WTC11 (cell line): Measurements from ENCODE around the gene RNF224. TPM values are rescaled to one million over a fixed set of nuclear protein-coding genes. Genes with fewer than 3 reads are reported as not detected.

Experiments
- ATAC-seq: fragments of 200-7000 bp; cut with Tn5 transposase; 2 replicates; pipeline ENCODE4 v1.10.0; 2021; ENCODE audit warnings: mild to moderate bottlenecking, moderate library complexity
- CTCF ChIA-PET: fragments of 300-600 bp; sonication (Branson Sonifier 250); formaldehyde crosslinking; loops from one replicate; lab custom pipeline; 2021; ENCODE audit warnings: antibody characterized with exemption; lab: Charles Lee
- POLR2A ChIA-PET: fragments of 350-600 bp; sonication (Branson Sonifier 250); formaldehyde crosslinking; loops from one replicate; lab custom pipeline; 2021; ENCODE audit warnings: antibody characterized with exemption; lab: Charles Lee
- DNase-seq: peaks from one replicate; pipeline ENCODE4 v3.0.0; 2021; ENCODE audit warnings: low spot score
- H3K27ac Mint-ChIP-seq: 2 replicates; pipeline ENCODE4 v1.8.0; 2021; ENCODE audit warnings: mixed read lengths
- H3K27me3 Mint-ChIP-seq: 2 replicates; pipeline ENCODE4 v1.8.0; 2021; ENCODE audit warnings: low read depth, mild to moderate bottlenecking, moderate library complexity, mixed read lengths
- H3K36me3 Mint-ChIP-seq: 2 replicates; pipeline ENCODE4 v1.8.0; 2021; ENCODE audit warnings: mixed read lengths
- H3K4me1 Mint-ChIP-seq: 2 replicates; pipeline ENCODE4 v1.8.0; 2022; ENCODE audit warnings: mixed read lengths
- H3K4me3 Mint-ChIP-seq: 2 replicates; pipeline ENCODE4 v1.8.0; 2021; ENCODE audit warnings: mild to moderate bottlenecking, moderate library complexity, mixed read lengths
- H3K9me3 Mint-ChIP-seq: 2 replicates; pipeline ENCODE4 v1.8.0; 2021; ENCODE audit warnings: mixed read lengths
- CBFB ChIP-seq: sonication (generic); formaldehyde crosslinking; IDR thresholded peaks from 2 replicates; pipeline ENCODE4 v1.8.1; 2022; ENCODE audit warnings: mild to moderate bottlenecking, low read depth, missing genetic modification reagents
- ETV6 ChIP-seq: sonication (generic); formaldehyde crosslinking; IDR thresholded peaks from 2 replicates; pipeline ENCODE4 v1.8.1; 2022; ENCODE audit warnings: mild to moderate bottlenecking, missing genetic modification reagents
- FOXP1 ChIP-seq: sonication (generic); formaldehyde crosslinking; IDR thresholded peaks from 2 replicates; pipeline ENCODE4 v1.8.0; 2022; ENCODE audit warnings: missing genetic modification reagents, mild to moderate bottlenecking, moderate library complexity, borderline replicate concordance
- GABPB1 ChIP-seq: sonication (generic); formaldehyde crosslinking; IDR thresholded peaks from 2 replicates; pipeline ENCODE4 v1.8.1; 2023; ENCODE audit warnings: mild to moderate bottlenecking, missing genetic modification reagents
- GTF2I ChIP-seq: fragments of 250-450 bp; sonication (Bioruptor Pico); conservative IDR thresholded peaks from 2 replicates; pipeline ENCODE4 v1.4.0; 2021; ENCODE audit warnings: mild to moderate bottlenecking
- JUN ChIP-seq: sonication (generic); formaldehyde crosslinking; IDR thresholded peaks from 2 replicates; pipeline ENCODE4 v1.8.0; 2023; ENCODE audit warnings: mild to moderate bottlenecking, missing genetic modification reagents
- OVOL2 ChIP-seq: fragments of 250-450 bp; sonication (Bioruptor Pico); IDR thresholded peaks from 2 replicates; pipeline ENCODE4 v1.9.0; 2021; ENCODE audit warnings: mild to moderate bottlenecking, borderline replicate concordance
- PRRX2 ChIP-seq: fragments of 250-450 bp; sonication (Bioruptor Pico); IDR thresholded peaks from 2 replicates; pipeline ENCODE4 v1.8.0; 2021; ENCODE audit warnings: mild to moderate bottlenecking
- RELA ChIP-seq: sonication (generic); formaldehyde crosslinking; IDR thresholded peaks from 2 replicates; pipeline ENCODE4 v1.8.1; 2022; ENCODE audit warnings: missing genetic modification reagents, mild to moderate bottlenecking, borderline replicate concordance
- SP1 ChIP-seq: sonication (generic); formaldehyde crosslinking; conservative IDR thresholded peaks from 2 replicates; pipeline ENCODE4 v1.8.1; 2022; ENCODE audit warnings: missing genetic modification reagents
- ZNF263 ChIP-seq: sonication (generic); formaldehyde crosslinking; IDR thresholded peaks from 2 replicates; pipeline ENCODE4 v1.8.1; 2022; ENCODE audit warnings: low read depth, mild to moderate bottlenecking, moderate library complexity, missing genetic modification reagents
- ZNF423 ChIP-seq: fragments of 250-450 bp; sonication (Bioruptor Pico); IDR thresholded peaks from 2 replicates; pipeline ENCODE4 v2.1.2; 2022; ENCODE audit warnings: mild to moderate bottlenecking, moderate library complexity
- total RNA-seq: library from RNA; stranded (reverse); gene quantifications from 3 replicates; pipeline ENCODE4 v1.2.3, GENCODE V29; 2021
- TF ChIP-seq, protein P1 (sequence below): fragments of 250-450 bp; sonication (Bioruptor Pico); IDR thresholded peaks from 2 replicates; pipeline ENCODE4 v2.1.2; 2022; ENCODE audit warnings: mild to moderate bottlenecking, moderate library complexity
- TF ChIP-seq, protein P2 (sequence below): sonication (generic); formaldehyde crosslinking; IDR thresholded peaks from 2 replicates; pipeline ENCODE4 v1.8.0; 2022; ENCODE audit warnings: mild to moderate bottlenecking, missing genetic modification reagents
- TF ChIP-seq, protein P3 (sequence below): sonication (generic); formaldehyde crosslinking; IDR thresholded peaks from 2 replicates; pipeline ENCODE4 v1.8.1; 2023; ENCODE audit warnings: mild to moderate bottlenecking, moderate library complexity, missing genetic modification reagents
- TF ChIP-seq, protein P4 (sequence below): sonication (generic); formaldehyde crosslinking; IDR thresholded peaks from 2 replicates; pipeline ENCODE4 v1.8.1; 2023; ENCODE audit warnings: mild to moderate bottlenecking, missing genetic modification reagents, moderate library complexity
- TF ChIP-seq, protein P5 (sequence below): fragments of 250-450 bp; sonication (Bioruptor Pico); IDR thresholded peaks from 2 replicates; pipeline ENCODE4 v1.9.0; 2021; ENCODE audit warnings: mild to moderate bottlenecking
- TF ChIP-seq, protein P6 (sequence below): sonication (generic); formaldehyde crosslinking; IDR thresholded peaks from 2 replicates; pipeline ENCODE4 v1.8.1; 2022; ENCODE audit warnings: mild to moderate bottlenecking, moderate library complexity, missing genetic modification reagents
- TF ChIP-seq, protein P7 (sequence below): sonication (generic); formaldehyde crosslinking; IDR thresholded peaks from 2 replicates; pipeline ENCODE4 v1.8.1; 2022; ENCODE audit warnings: low read depth, mild to moderate bottlenecking, moderate library complexity, missing genetic modification reagents, borderline replicate concordance

Gene RNF224
- total RNA-seq, 1 experiment from 2014 or later = 0.59 TPM

DNA sequence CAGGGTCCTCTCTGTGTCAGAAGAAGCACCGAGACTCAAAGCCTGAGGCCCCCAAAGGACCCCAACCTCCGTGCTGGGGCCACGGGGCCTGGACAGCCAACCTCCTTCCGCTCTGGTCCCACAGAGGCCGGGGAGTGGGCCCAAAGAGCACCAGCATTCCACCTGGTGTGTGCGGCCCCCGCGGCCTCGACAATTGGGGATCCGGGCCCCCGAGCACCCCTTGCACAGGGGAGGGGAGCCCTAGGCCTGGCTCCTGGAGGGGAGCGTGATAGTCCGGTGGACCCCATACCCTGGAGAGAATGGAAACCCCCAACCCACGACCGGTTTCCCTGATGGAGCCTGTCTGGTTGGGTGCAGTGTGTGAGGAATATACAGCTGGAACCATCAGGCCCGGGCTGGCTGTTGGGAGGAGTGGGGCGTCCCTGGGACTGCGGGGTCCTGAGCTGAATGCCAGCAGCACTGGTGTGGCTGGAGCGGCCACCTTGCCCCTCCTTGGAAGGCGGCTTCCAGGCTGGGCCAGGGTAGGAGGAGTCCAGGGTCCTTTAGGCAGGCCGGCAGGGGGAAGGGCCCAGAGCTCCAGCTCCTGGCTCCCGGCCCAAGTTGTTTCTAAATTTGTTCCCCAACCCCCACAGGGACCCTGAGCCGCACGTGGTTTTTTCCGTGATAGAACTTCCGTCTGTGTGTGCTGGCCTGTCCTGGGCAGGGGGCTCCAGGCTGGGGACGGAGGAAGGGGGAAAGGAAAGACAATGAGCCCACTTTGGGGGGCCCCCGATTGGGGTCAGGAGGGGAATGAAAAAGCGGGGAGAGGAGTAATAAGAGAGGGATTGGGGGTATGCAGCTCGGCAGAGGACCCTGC lies 49.4 kb downstream of the RNF224 start:
- POLR2A ChIA-PET = interaction anchor here (0.7 to 2.0 kb wide), 5 partner anchors 27 to 39 kb away, joined by 3 to 12 read pairs (median 4); partner anchors contain the start of gene TUBB4B
- CTCF ChIA-PET = interaction anchor here (0.6 to 2.7 kb wide), 22 partner anchors 10 to 258 kb away, joined by 3 to 30 read pairs (median 5); partner anchors contain the start of genes ENTPD8, EXD3, NELFB and NOXA1

DNA sequence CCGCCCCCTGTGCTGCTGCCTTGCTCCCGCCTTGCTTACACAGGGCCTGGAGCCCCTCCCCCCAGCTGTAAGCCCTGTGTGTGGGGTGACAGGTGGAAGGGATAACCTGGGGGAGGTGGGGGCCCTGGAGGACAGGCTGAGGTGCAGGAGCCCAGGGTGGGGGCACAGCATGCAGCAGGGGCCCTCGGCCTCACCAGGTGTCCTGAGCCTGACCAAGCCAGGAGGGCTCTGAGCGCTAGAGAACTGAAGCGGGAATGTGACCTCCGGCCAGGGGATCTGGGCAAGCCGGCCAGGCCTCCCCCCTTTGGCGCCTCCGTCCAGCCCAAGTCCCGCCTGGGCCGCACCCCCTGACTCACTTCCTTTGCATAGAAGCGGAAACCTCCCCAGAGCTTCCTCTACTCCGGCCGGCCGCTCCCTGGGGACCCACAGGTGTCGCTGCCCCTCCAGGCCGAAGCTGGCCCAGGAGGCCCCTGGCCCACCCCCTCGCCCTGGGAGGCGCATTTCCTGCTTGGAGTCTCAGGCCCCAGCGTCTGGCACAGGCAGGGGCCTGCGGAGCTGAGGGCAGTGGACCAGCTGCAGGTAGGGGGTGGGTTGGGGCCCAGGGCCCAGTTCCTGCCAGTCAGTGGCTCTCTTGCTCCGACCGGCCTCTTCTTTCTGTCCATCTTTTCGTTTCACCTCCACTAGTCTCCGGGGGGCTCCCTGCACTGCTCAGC lies 50.2 kb downstream of the RNF224 start, which contains the start of gene TOR4A:
TSS of gene TOR4A (plus strand) at position 398 of the 713 bp plus-strand sequence. CDS start 964 bp downstream, outside the sequence.
- ChIA-PET POLR2A (interaction anchor here (0.7 to 2.0 kb wide), 5 partner anchors 26 to 38 kb away, joined by 3 to 12 read pairs (median 4); partner anchors contain the start of gene TUBB4B), CTCF (interaction anchor here (0.6 to 2.7 kb wide), 24 partner anchors 9 to 258 kb away, joined by 3 to 30 read pairs (median 4); partner anchors contain the start of genes ENTPD8, EXD3, NELFB and NOXA1)
- peak within 1 kb of the TSS; percentile 90 for H3K27ac Mint-ChIP-seq

More for the DNA sequence above, 49.4 kb downstream of the RNF224 start:
- Mint-ChIP-seq H3K27ac (peak overlapping the region; percentile 90), H3K4me3 (peak overlapping the region; percentile 59), H3K9me3 (no peaks in the 10 kb centered on the region), H3K4me1 (peaks cover 25% of the 10 kb centered on the region), H3K27me3 (peaks cover under 1% of the 10 kb centered on the region; the same call in 1 of the 2 replicates), H3K36me3 (no peaks in the 10 kb centered on the region)
- DNase-seq (peak; percentile 62), ATAC-seq (peak; percentile 32)
- TF ChIP-seq, protein P1, sequence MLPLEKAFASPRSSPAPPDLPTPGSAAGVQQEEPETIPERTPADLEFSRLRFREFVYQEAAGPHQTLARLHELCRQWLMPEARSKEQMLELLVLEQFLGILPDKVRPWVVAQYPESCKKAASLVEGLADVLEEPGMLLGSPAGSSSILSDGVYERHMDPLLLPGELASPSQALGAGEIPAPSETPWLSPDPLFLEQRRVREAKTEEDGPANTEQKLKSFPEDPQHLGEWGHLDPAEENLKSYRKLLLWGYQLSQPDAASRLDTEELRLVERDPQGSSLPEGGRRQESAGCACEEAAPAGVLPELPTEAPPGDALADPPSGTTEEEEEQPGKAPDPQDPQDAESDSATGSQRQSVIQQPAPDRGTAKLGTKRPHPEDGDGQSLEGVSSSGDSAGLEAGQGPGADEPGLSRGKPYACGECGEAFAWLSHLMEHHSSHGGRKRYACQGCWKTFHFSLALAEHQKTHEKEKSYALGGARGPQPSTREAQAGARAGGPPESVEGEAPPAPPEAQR (CRISPR knock-in tag) = no peak
- no peak for TF ChIP-seq JUN (CRISPR knock-in tag)
- TF ChIP-seq, protein P2, sequence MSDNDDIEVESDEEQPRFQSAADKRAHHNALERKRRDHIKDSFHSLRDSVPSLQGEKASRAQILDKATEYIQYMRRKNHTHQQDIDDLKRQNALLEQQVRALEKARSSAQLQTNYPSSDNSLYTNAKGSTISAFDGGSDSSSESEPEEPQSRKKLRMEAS (CRISPR knock-in tag) = peak; percentile 47

More for the DNA sequence above, 50.2 kb downstream of the RNF224 start, which contains the start of gene TOR4A:
- TF ChIP-seq PRRX2 = no peak
- no peak for TF ChIP-seq OVOL2 (CRISPR knock-in tag)
- TF ChIP-seq, protein P3, sequence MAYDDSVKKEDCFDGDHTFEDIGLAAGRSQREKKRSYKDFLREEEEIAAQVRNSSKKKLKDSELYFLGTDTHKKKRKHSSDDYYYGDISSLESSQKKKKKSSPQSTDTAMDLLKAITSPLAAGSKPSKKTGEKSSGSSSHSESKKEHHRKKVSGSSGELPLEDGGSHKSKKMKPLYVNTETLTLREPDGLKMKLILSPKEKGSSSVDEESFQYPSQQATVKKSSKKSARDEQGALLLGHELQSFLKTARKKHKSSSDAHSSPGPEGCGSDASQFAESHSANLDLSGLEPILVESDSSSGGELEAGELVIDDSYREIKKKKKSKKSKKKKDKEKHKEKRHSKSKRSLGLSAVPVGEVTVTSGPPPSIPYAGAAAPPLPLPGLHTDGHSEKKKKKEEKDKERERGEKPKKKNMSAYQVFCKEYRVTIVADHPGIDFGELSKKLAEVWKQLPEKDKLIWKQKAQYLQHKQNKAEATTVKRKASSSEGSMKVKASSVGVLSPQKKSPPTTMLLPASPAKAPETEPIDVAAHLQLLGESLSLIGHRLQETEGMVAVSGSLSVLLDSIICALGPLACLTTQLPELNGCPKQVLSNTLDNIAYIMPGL = peak; percentile 84; the same call in 1 of the 2 replicates
- TF ChIP-seq ETV6 = peak; percentile 92; the same call in 1 of the 2 replicates
- peak; percentile 48 for TF ChIP-seq GABPB1 (CRISPR knock-in tag)
- peak; percentile 83 for TF ChIP-seq ZNF423 (CRISPR knock-in tag)
- peak; percentile 76; the same call in 1 of the 2 replicates for TF ChIP-seq FOXP1 (CRISPR knock-in tag)
- TF ChIP-seq, protein P4, sequence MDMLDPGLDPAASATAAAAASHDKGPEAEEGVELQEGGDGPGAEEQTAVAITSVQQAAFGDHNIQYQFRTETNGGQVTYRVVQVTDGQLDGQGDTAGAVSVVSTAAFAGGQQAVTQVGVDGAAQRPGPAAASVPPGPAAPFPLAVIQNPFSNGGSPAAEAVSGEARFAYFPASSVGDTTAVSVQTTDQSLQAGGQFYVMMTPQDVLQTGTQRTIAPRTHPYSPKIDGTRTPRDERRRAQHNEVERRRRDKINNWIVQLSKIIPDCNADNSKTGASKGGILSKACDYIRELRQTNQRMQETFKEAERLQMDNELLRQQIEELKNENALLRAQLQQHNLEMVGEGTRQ (CRISPR knock-in tag) = no peak
- TF ChIP-seq, protein P5, sequence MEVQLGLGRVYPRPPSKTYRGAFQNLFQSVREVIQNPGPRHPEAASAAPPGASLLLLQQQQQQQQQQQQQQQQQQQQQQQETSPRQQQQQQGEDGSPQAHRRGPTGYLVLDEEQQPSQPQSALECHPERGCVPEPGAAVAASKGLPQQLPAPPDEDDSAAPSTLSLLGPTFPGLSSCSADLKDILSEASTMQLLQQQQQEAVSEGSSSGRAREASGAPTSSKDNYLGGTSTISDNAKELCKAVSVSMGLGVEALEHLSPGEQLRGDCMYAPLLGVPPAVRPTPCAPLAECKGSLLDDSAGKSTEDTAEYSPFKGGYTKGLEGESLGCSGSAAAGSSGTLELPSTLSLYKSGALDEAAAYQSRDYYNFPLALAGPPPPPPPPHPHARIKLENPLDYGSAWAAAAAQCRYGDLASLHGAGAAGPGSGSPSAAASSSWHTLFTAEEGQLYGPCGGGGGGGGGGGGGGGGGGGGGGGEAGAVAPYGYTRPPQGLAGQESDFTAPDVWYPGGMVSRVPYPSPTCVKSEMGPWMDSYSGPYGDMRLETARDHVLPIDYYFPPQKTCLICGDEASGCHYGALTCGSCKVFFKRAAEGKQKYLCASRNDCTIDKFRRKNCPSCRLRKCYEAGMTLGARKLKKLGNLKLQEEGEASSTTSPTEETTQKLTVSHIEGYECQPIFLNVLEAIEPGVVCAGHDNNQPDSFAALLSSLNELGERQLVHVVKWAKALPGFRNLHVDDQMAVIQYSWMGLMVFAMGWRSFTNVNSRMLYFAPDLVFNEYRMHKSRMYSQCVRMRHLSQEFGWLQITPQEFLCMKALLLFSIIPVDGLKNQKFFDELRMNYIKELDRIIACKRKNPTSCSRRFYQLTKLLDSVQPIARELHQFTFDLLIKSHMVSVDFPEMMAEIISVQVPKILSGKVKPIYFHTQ (CRISPR knock-in tag) = no peak
- TF ChIP-seq, protein P6, sequence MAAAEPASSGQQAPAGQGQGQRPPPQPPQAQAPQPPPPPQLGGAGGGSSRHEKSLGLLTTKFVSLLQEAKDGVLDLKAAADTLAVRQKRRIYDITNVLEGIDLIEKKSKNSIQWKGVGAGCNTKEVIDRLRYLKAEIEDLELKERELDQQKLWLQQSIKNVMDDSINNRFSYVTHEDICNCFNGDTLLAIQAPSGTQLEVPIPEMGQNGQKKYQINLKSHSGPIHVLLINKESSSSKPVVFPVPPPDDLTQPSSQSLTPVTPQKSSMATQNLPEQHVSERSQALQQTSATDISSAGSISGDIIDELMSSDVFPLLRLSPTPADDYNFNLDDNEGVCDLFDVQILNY = peak; percentile 78; the same call in 1 of the 2 replicates
- TF ChIP-seq SP1 = peak; percentile 44; the same call in 1 of the 2 replicates
- TF ChIP-seq ZNF263 = no peak
- TF ChIP-seq, protein P2 (CRISPR knock-in tag) = peak; percentile 12; the same call in 1 of the 2 replicates
- TF ChIP-seq GTF2I = no peak
- peak; percentile 20; the same call in 1 of the 2 replicates for TF ChIP-seq RELA (CRISPR knock-in tag)
- TF ChIP-seq, protein P7, sequence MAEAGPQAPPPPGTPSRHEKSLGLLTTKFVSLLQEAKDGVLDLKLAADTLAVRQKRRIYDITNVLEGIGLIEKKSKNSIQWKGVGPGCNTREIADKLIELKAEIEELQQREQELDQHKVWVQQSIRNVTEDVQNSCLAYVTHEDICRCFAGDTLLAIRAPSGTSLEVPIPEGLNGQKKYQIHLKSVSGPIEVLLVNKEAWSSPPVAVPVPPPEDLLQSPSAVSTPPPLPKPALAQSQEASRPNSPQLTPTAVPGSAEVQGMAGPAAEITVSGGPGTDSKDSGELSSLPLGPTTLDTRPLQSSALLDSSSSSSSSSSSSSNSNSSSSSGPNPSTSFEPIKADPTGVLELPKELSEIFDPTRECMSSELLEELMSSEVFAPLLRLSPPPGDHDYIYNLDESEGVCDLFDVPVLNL = no peak
- TF ChIP-seq CBFB (CRISPR knock-in tag) = no peak
- Mint-ChIP-seq H3K27me3 (peaks cover 8% of the 10 kb centered on the region), H3K4me3 (peak within 1 kb of the TSS; percentile 62), H3K4me1 (peaks cover 25% of the 10 kb centered on the region), H3K36me3 (no peaks in the 10 kb centered on the region), H3K9me3 (no peaks in the 10 kb centered on the region)
- DNase-seq = peak; percentile 76
- ATAC-seq = peak; percentile 36
